Femur (tissue), 1 donor: ENCODE measurements around the gene MRFAP1L1.
A peak's percentile ranks its signal among the peaks of the same experiment; 100 is the strongest.
"Not testable (repeated sequence)": the region's sequence is repeated elsewhere in the genome, so short reads cannot be mapped to it uniquely, and the experiment has no call there.

ENCODE experiments used
- DNase-seq: peaks from one replicate; pipeline ENCODE4 v3.0.0-alpha.2; 2017

Gene MRFAP1L1

GRCh38 chr4:6733358-6734164 is 23.9 kb upstream of the MRFAP1L1 start:
- DNase-seq: no peak

GRCh38 chr4:6732441-6733357 is 23.0 kb upstream of the MRFAP1L1 start:
- DNase-seq: peak; percentile 63

GRCh38 chr4:6731780-6732179 is 22.1 kb upstream of the MRFAP1L1 start:
- no peak for DNase-seq

GRCh38 chr4:6731318-6731675 is 21.6 kb upstream of the MRFAP1L1 start:
- DNase-seq: no peak

GRCh38 chr4:6730603-6731317 is 21.1 kb upstream of the MRFAP1L1 start:
- DNase-seq: no peak

GRCh38 chr4:6728320-6729029 is 18.8 kb upstream of the MRFAP1L1 start:
- DNase-seq: no peak

GRCh38 chr4:6727943-6728250 is 18.2 kb upstream of the MRFAP1L1 start:
- no peak for DNase-seq

GRCh38 chr4:6727081-6727942 is 17.6 kb upstream of the MRFAP1L1 start:
- DNase-seq: peak; percentile 68

- not testable (repeated sequence) for DNase-seq
These were observed 15.8 kb upstream of the MRFAP1L1 start for GRCh38 chr4:6725427-6725961.

- no peak for DNase-seq
These were observed 14.9 kb upstream of the MRFAP1L1 start for GRCh38 chr4:6724421-6725111.

GRCh38 chr4:6723851-6724250 is 14.2 kb upstream of the MRFAP1L1 start:
- DNase-seq: no peak

GRCh38 chr4:6722891-6723290 is 13.2 kb upstream of the MRFAP1L1 start:
- no peak for DNase-seq

- DNase-seq: no peak
These were observed 11.5 kb upstream of the MRFAP1L1 start for GRCh38 chr4:6721121-6721520.

- peak; percentile 90 for DNase-seq
These were observed 10.6 kb upstream of the MRFAP1L1 start for GRCh38 chr4:6720202-6720699.

GRCh38 chr4:6719611-6720179 is 10.0 kb upstream of the MRFAP1L1 start:
- no peak for DNase-seq

- DNase-seq: no peak
These were observed 9.4 kb upstream of the MRFAP1L1 start for GRCh38 chr4:6718932-6719610.

- no peak for DNase-seq
These were observed 7.4 kb upstream of the MRFAP1L1 start for GRCh38 chr4:6716958-6717655.

GRCh38 chr4:6716018-6716911 is 6.6 kb upstream of the MRFAP1L1 start, which contains the start of gene BLOC1S4:
TSS of gene BLOC1S4 (plus strand) at chr4:6716174. CDS start at chr4:6716210, 36 bp downstream.
- DNase-seq: peak; percentile 93
